ELF-1 (cell line): ENCODE measurements around the gene MRPL17.

Source experiments
- DNase-seq: peaks from one replicate; pipeline ENCODE4 v3.0.0-alpha.2; 2016; ENCODE audit warnings: low read depth, low spot score

The MRPL17 gene

DNA sequence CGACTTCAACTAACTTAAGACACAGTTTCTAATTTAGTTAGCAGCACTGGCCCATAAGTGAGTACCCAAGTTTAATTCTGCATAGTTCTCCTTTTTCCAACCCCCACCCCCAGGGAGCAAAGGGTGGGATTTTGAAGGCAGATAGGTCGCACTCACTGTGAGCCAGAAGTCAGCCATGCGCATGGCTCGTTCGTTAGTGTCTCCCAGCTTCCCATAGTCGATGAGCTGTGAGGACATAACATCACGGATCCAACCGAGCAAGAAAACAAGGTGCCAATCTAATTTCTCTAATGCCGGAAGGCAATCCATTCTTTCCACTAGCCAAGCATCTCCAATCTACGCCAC is 577 bp downstream of the MRPL17 start:
- no peak for DNase-seq

DNA sequence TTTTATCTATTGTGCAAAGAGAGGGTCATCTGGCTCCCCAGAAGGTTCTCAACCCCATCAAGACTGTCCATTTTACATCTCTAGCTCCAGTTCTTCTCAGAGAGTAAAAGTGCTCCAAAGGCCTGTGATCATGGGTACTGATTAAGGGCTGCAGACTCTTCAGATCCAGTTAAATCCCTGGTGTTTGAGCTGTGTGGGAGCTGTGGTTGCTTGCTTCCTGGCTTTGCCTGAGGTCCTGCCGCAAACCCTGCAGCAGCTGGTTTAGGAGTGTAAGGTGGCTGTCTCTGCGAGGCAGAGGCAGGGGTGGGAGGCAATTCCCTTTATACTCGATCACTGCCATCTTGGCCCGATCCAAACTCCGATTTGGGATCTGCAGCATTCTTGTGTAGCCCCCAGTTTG is 1.2 kb downstream of the MRPL17 start:
- DNase-seq, result peak; percentile 36

- no peak for DNase-seq
Measured at GRCh38 chr11:6681505-6681904, 1.6 kb downstream of the MRPL17 start.

DNA sequence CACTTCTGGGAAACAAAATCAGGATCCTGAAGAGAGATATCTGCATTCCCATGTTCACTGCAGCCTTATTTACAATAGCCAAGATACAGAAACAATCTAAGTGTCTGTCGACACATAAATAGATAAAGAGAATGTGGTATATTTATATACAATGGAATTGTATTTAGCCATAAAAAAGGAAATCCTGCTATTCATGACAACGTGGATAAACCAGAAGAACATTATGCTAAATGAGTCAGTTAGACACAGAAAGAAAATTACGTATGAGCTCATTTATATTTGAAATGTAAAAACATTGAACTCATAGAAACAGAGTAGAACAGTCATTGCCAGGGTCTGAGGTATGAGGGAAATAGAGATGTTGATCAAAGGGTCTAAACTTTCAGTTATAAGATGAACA is 6.1 kb downstream of the MRPL17 start:
- DNase-seq, result no peak

DNA sequence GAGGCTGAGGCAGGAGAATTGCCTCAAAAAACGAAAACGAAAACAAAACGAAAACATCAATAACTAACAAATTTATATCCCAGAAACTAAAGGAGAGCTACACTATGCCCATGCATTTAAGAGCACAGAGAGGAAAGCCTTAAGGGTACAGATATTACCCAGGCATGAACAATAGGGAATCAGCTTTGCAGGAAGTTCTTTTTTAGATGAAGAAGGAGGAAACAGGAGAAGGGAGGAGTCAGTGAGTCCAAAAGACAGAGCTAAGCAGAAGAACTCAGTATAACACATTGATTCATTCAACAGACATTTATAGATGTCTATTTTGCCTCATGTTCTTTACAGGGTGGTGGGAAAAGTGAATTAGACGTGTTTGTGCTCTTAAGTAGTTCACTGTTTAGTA is 8.3 kb downstream of the MRPL17 start:
- DNase-seq, result no peak

- DNase-seq, result no peak
Measured at GRCh38 chr11:6674219-6674597, 8.9 kb downstream of the MRPL17 start.

- no peak for DNase-seq
Measured at GRCh38 chr11:6673523-6674218, 9.5 kb downstream of the MRPL17 start.

GRCh38 chr11:6671991-6672390 is 11.1 kb downstream of the MRPL17 start:
- DNase-seq, result no peak

- DNase-seq, result no peak
Measured at GRCh38 chr11:6670202-6670830, 12.8 kb downstream of the MRPL17 start.

DNA sequence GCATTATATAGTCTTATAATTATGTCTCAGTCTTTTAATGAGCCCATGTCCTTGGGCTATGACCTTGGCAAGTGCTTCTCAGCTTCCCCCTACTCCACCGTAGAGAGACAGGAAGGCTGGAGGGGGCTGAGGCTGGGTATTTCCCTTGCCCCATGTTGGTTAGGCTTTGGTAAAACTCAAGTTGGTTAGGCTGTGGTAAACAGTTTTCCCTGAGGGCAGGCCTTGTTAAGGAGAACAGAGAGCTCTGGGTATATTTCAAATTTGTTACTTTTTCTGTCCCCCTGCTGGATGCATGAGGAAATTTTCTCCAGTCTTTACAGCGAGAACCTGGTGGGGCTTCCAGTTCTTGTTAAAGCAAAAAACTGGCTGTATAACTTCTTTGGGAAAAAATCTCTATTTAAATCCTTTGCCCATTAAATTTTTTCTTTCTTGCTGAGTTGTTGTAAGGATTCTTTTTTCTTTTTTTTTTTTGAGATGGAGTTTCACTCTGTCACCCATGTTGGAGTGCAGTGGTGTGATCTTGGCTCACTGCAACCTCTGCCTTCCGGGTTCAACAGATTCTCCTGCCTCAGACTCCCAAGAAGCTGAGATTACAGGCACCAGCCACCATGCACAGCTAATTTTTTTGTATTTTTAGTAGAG is 15.3 kb downstream of the MRPL17 start:
- peak; percentile 44 for DNase-seq

GRCh38 chr11:6666302-6667183 is 16.6 kb downstream of the MRPL17 start:
- no peak for DNase-seq

DNA sequence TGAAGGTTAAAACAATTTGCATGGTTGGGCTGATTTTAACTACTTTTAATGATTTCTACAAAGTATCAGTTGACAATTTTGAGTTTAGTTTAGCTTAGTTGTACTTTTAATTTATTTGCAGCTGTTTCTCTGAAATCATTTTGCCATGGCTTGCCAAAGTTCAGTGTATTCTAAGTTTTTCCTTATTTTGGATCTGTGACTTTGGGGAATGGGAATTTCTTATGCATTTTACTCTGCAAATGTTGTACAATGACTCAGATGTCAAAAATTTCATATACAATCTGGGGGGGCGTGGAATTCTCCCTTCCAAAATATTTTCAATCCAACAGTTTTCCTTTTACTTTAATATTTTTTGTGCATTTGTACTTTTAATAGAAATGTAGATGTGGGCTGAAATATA is 18.6 kb downstream of the MRPL17 start:
- DNase-seq, result no peak

- no peak for DNase-seq
Measured at GRCh38 chr11:6663794-6664469, 19.2 kb downstream of the MRPL17 start.

GRCh38 chr11:6660712-6661111 is 22.4 kb downstream of the MRPL17 start:
- no peak for DNase-seq

- DNase-seq, result no peak
Measured at GRCh38 chr11:6658647-6659046, 24.5 kb downstream of the MRPL17 start.

GRCh38 chr11:6657346-6657745 is 25.8 kb downstream of the MRPL17 start:
- no peak for DNase-seq

GRCh38 chr11:6656936-6657335 is 26.2 kb downstream of the MRPL17 start:
- DNase-seq, result no peak

DNA sequence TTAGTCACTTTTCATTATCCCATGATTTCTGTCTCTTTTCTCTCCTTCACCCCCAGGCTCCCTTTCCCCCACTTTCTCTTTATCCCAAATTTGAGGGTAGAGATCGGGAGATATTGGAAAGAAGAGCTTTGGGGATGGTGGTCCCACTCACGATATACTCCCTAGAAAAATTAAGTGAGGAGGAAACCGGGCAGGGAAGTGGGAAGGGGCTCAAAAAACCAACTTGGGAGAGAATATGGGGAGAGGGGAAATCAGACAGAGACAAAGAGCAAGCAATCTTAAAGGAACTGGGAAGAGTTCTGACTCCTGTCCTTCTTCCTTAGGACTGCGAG is 26.6 kb downstream of the MRPL17 start:
- no peak for DNase-seq

GRCh38 chr11:6655790-6656583 is 27.2 kb downstream of the MRPL17 start, which contains the start of gene DCHS1:
Gene DCHS1 (minus strand): TSS chr11:6655809. CDS start chr11:6641613, 14,196 bp downstream.
- DNase-seq, result no peak

GRCh38 chr11:6655020-6655789 is 27.9 kb downstream of the MRPL17 start:
- no peak for DNase-seq
